H9 (cell line): ENCODE results near the gene SLC43A1. TPM values are rescaled to one million over a fixed set of nuclear protein-coding genes. Genes with fewer than 3 reads are reported as not detected.

Source experiments
- DNase-seq: peaks from one replicate; pipeline ENCODE4 v3.0.0-alpha.2; 2017
- H2AFZ ChIP-seq: one replicate; pipeline ENCODE4 v1.6.1; 2013; ENCODE audit warnings: mild to moderate bottlenecking, low read length, control low read depth, moderate library complexity
- H2AK5ac ChIP-seq: 2 replicates; pipeline ENCODE4 v1.6.1; 2013; ENCODE audit warnings: low read length, control low read depth, mixed read lengths; ENCODE audit not compliant: insufficient read length
- H2BK120ac ChIP-seq: one replicate; pipeline ENCODE4 v1.6.1; 2013; ENCODE audit warnings: low read depth, mild to moderate bottlenecking, low read length, control low read depth, inconsistent platforms; ENCODE audit not compliant: poor library complexity, severe bottlenecking
- H2BK12ac ChIP-seq: 2 replicates; pipeline ENCODE4 v1.6.1; 2013; ENCODE audit warnings: low read length, control low read depth, mixed read lengths, low read depth; ENCODE audit not compliant: insufficient read length
- H2BK15ac ChIP-seq: 2 replicates; pipeline ENCODE4 v1.6.1; 2013; ENCODE audit warnings: low read depth, low read length, control low read depth
- H2BK20ac ChIP-seq: one replicate; pipeline ENCODE4 v1.6.1; 2013; ENCODE audit warnings: low read depth, mild to moderate bottlenecking, low read length, control low read depth, inconsistent platforms; ENCODE audit not compliant: poor library complexity, severe bottlenecking
- H2BK5ac ChIP-seq: 2 replicates; pipeline ENCODE4 v1.6.1; 2013; ENCODE audit warnings: low read length, control low read depth, mixed read lengths; ENCODE audit not compliant: insufficient read length
- H3K14ac ChIP-seq: 2 replicates; pipeline ENCODE4 v1.6.1; 2013; ENCODE audit warnings: low read length, control low read depth; ENCODE audit not compliant: insufficient read depth
- H3K18ac ChIP-seq: 2 replicates; pipeline ENCODE4 v1.6.1; 2013; ENCODE audit warnings: low read depth, mild to moderate bottlenecking, mixed read lengths, low read length, control low read depth; ENCODE audit not compliant: insufficient read length
- H3K23ac ChIP-seq: 2 replicates; pipeline ENCODE4 v1.6.1; 2013; ENCODE audit warnings: low read length, control low read depth, mixed read lengths, low read depth; ENCODE audit not compliant: insufficient read length
- H3K23me2 ChIP-seq: 2 replicates; pipeline ENCODE4 v1.6.1; 2013; ENCODE audit warnings: low read depth, mild to moderate bottlenecking, mixed read lengths, low read length, control low read depth; ENCODE audit not compliant: insufficient read length, poor library complexity, severe bottlenecking
- H3K27ac ChIP-seq: 2 replicates; pipeline ENCODE4 v1.5.1; 2013; ENCODE audit warnings: low read length, control low read depth, mixed read lengths, low read depth; ENCODE audit not compliant: insufficient read length
- H3K27me3 ChIP-seq: 2 replicates; pipeline ENCODE4 v1.6.1; 2013; ENCODE audit warnings: low read length, control low read depth, inconsistent platforms; ENCODE audit not compliant: insufficient read depth
- H3K4ac ChIP-seq: 2 replicates; pipeline ENCODE4 v1.6.1; 2013; ENCODE audit warnings: low read depth, mild to moderate bottlenecking, control low read depth, inconsistent platforms, low read length, moderate library complexity
- H3K4me1 ChIP-seq: 2 replicates; pipeline ENCODE4 v1.6.1; 2013; ENCODE audit warnings: low read length, control low read depth, inconsistent platforms; ENCODE audit not compliant: insufficient read depth
- H3K4me2 ChIP-seq: 2 replicates; pipeline ENCODE4 v1.6.1; 2013; ENCODE audit warnings: low read length, control low read depth, mixed read lengths; ENCODE audit not compliant: insufficient read length, insufficient read depth
- H3K56ac ChIP-seq: 2 replicates; pipeline ENCODE4 v1.6.1; 2013; ENCODE audit warnings: low read depth, mild to moderate bottlenecking, mixed read lengths, low read length, control low read depth; ENCODE audit not compliant: insufficient read length
- H3K79me1 ChIP-seq: 2 replicates; pipeline ENCODE4 v1.6.1; 2013; ENCODE audit warnings: low read depth, mild to moderate bottlenecking, moderate library complexity, low read length, control low read depth, inconsistent platforms; ENCODE audit not compliant: insufficient read depth, poor library complexity, severe bottlenecking
- H3K79me2 ChIP-seq: 2 replicates; pipeline ENCODE4 v1.6.1; 2013; ENCODE audit warnings: low read length, control low read depth, inconsistent platforms; ENCODE audit not compliant: insufficient read depth
- H3K9ac ChIP-seq: 2 replicates; pipeline ENCODE4 v1.6.1; 2013; ENCODE audit warnings: low read length, control low read depth, mixed read lengths; ENCODE audit not compliant: insufficient read length; ENCODE audit errors: extremely low read depth
- H3K9me3 ChIP-seq: one replicate; pipeline ENCODE4 v1.6.1; 2013; ENCODE audit warnings: low read depth, low read length, inconsistent platforms; ENCODE audit not compliant: control insufficient read depth
- H3T11ph ChIP-seq: one replicate; pipeline ENCODE4 v1.6.1; 2013; ENCODE audit warnings: mild to moderate bottlenecking, low read length, control low read depth, inconsistent platforms
- H4K20me1 ChIP-seq: one replicate; pipeline ENCODE4 v1.6.1; 2013; ENCODE audit not compliant: control insufficient read depth, insufficient read length, insufficient read depth
- H4K5ac ChIP-seq: 2 replicates; pipeline ENCODE4 v1.6.1; 2013; ENCODE audit warnings: low read depth, mild to moderate bottlenecking, mixed read lengths, low read length, control low read depth; ENCODE audit not compliant: insufficient read length
- H4K8ac ChIP-seq: replicated peaks from 2 replicates; pipeline ENCODE4 v1.6.1; 2013; ENCODE audit warnings: low read length, control low read depth, mixed read lengths, low read depth; ENCODE audit not compliant: insufficient read length
- H4K91ac ChIP-seq: 2 replicates; pipeline ENCODE4 v1.6.1; 2013; ENCODE audit warnings: low read depth, mild to moderate bottlenecking, moderate library complexity, mixed read lengths, low read length, control low read depth; ENCODE audit not compliant: insufficient read length
- H3K27ac Mint-ChIP-seq, 3 experiments: 2 replicates in 2 of 3; 3 replicates in 1 of 3; pipeline ENCODE4 v1.8.0; 2020 to 2021; ENCODE audit warnings: mixed read lengths in 3 of 3, mild to moderate bottlenecking in 1 of 3, moderate library complexity in 1 of 3
- H3K27me3 Mint-ChIP-seq: 2 replicates; pipeline ENCODE4 v1.8.0; 2021; ENCODE audit warnings: low read depth, mild to moderate bottlenecking, moderate library complexity, mixed read lengths
- H3K36me3 Mint-ChIP-seq, 3 experiments: 2 replicates in 2 of 3; 3 replicates in 1 of 3; pipeline ENCODE4 v1.8.0; 2020 to 2021; ENCODE audit warnings: low read depth in 3 of 3, mixed read lengths in 3 of 3; ENCODE audit not compliant: insufficient read depth in 1 of 3
- H3K4me1 Mint-ChIP-seq, 2 experiments: 2 replicates each; pipeline ENCODE4 v1.8.0; 2020; ENCODE audit warnings: mixed read lengths in 2 of 2
- H3K4me3 Mint-ChIP-seq, 2 experiments: 2 replicates in 1 of 2; 3 replicates in 1 of 2; pipeline ENCODE4 v1.8.0; 2020 to 2021; ENCODE audit warnings: mild to moderate bottlenecking in 2 of 2, mixed read lengths in 2 of 2, moderate library complexity in 1 of 2
- H3K9me3 Mint-ChIP-seq, 2 experiments: 2 replicates in 1 of 2; 3 replicates in 1 of 2; pipeline ENCODE4 v1.8.0; 2020; ENCODE audit warnings: mild to moderate bottlenecking in 2 of 2, mixed read lengths in 2 of 2, moderate library complexity in 1 of 2
- WGBS: extraction: QIAGEN DNeasy Blood & Tissue Kit; methylation state at CpG from one replicate; pipeline ENCODE4 v1.1.7; 2013; ENCODE audit warnings: missing lambda C conversion rate, low lambda C conversion rate, mixed read lengths; ENCODE audit not compliant: insufficient read length; ENCODE audit errors: extremely low coverage; 5-methylcytosine and 5-hydroxymethylcytosine counted together
- total RNA-seq: library from RNA; stranded (reverse); gene quantifications from 2 replicates; pipeline ENCODE4 v1.2.1, GENCODE V29; 2021
- TF ChIP-seq, protein P1 (sequence below): fragments of 200-600 bp; sonication (generic); conservative IDR thresholded peaks from 3 replicates; pipeline ENCODE4 v1.8.0; 2021; ENCODE audit warnings: antibody characterized with exemption, mild to moderate bottlenecking

Gene SLC43A1
- total RNA-seq, 1 experiment from 2014 or later, result 17.0 TPM

DNA sequence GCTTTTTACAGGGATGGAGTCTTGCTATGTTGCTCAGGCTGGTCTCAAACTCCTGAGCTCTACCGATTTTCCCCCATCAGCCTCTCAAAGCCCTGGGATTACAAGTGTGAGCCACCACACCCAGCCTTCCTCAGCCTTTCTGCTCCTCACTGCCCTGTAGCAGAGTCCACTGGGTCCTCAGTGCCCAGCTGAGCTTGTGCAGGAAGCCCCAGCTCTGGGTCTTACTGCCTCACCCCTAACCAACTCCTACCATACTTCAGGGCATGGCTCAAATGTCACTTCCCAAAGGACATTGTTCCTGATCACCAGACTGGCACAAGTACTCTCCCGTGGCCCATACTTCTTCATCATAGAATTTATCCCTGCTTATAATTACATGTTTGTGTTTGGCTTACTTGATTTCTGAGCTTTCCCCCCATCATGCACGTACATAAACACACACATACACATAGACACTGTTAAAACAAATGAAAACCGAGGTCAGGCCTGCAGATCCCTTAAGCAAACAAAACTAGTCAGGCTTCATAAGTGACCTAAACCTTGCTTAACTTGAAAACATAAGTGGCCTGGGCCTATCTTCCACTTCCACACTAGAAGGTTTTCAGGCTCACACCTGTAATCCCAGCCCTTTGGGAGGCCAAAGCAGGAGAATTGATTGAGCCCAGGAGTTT lies 74.6 kb downstream of the SLC43A1 start:
- H3K4me1 ChIP-seq, result no peaks in the 10 kb centered on the region
- H3K27ac ChIP-seq, result no peak overlapping the region
- TF ChIP-seq, protein P1, sequence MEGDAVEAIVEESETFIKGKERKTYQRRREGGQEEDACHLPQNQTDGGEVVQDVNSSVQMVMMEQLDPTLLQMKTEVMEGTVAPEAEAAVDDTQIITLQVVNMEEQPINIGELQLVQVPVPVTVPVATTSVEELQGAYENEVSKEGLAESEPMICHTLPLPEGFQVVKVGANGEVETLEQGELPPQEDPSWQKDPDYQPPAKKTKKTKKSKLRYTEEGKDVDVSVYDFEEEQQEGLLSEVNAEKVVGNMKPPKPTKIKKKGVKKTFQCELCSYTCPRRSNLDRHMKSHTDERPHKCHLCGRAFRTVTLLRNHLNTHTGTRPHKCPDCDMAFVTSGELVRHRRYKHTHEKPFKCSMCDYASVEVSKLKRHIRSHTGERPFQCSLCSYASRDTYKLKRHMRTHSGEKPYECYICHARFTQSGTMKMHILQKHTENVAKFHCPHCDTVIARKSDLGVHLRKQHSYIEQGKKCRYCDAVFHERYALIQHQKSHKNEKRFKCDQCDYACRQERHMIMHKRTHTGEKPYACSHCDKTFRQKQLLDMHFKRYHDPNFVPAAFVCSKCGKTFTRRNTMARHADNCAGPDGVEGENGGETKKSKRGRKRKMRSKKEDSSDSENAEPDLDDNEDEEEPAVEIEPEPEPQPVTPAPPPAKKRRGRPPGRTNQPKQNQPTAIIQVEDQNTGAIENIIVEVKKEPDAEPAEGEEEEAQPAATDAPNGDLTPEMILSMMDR, result no peak
- no peak overlapping the region for H2AFZ ChIP-seq
- no peak overlapping the region for H2BK120ac ChIP-seq
- no peak overlapping the region for H2AK5ac ChIP-seq
- no peak overlapping the region for H2BK15ac ChIP-seq
- H3K56ac ChIP-seq, result no peak overlapping the region
- H3K4ac ChIP-seq, result no peak overlapping the region
- H2BK5ac ChIP-seq, result no peak overlapping the region
- no peak overlapping the region for H3K23ac ChIP-seq
- no peaks in the 10 kb centered on the region for H4K20me1 ChIP-seq
- H3K36me3 Mint-ChIP-seq, result no peaks in the 10 kb centered on the region
- H3K9ac ChIP-seq, result no peak overlapping the region
- H3K27ac Mint-ChIP-seq, result no peak overlapping the region; a peak in 1 of 7 replicates
- H2BK12ac ChIP-seq, result no peak overlapping the region
- no peak overlapping the region for H3T11ph ChIP-seq
- no peak overlapping the region for H4K5ac ChIP-seq
- no peak overlapping the region for H3K14ac ChIP-seq
- peaks cover 18% of the 10 kb centered on the region for H3K27me3 Mint-ChIP-seq
- no peak overlapping the region for H2BK20ac ChIP-seq
- WGBS, result no CpG with 5 or more reads among the region's 4 CpGs
- no peak overlapping the region for H3K4me3 Mint-ChIP-seq
- no peak overlapping the region for H4K8ac ChIP-seq
- H3K79me2 ChIP-seq, result no peaks in the 10 kb centered on the region
- H3K23me2 ChIP-seq, result no peaks in the 10 kb centered on the region
- H4K91ac ChIP-seq, result no peak overlapping the region
- no peak for DNase-seq
- no peaks in the 10 kb centered on the region for H3K9me3 Mint-ChIP-seq
- H3K9me3 ChIP-seq, result no peaks in the 10 kb centered on the region
- H3K27me3 ChIP-seq, result no peaks in the 10 kb centered on the region
- no peak overlapping the region for H3K4me2 ChIP-seq
- H3K18ac ChIP-seq, result no peak overlapping the region
- H3K79me1 ChIP-seq, result no peaks in the 10 kb centered on the region
- no peaks in the 10 kb centered on the region for H3K4me1 Mint-ChIP-seq
